Activated gamma-delta T cell (primary cell): Measurements from ENCODE around the gene FDX2.

ENCODE experiments used
- DNase-seq: peaks from one replicate; lab custom pipeline; 2025; lab: John Stamatoyannopoulos, UW

FDX2 gene

DNA sequence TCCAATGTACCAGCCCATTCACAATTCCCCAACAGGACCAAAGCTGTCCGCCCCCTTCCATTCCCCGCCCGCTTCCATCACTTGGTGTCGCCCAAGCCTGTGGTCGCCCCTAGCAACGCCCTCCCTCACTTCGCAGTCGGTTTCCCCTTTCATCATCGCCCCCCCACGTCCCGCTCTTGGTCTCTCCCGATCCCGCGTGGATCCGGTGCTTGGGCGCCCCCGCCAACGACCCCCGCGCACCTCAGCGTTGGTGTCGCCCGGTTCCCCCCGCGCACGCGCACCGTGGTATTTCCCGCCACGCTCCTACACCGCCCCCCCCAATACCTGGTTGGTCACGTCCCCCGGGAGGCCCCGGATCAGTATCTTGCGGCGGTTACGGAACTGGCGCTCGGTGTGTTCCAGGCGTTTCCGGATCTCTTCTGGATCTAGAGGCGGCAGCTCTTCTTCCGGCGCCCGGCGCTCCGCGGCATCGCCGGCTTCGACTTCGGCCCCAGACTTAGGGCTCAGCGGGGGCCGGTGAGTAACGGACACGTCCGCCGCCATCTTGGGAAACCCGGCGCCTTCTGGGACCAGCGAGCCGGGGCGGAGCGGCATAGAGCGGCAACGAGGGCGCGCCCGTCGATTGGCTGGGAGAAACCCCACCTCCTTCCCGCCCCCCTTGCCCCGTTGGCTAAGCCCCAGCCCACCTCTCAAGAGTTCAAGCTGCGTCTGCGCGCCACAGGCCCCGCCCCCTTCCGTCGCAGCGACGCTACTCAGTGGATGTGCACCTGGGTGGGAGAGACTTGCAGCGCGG lies 17.3 kb upstream of the FDX2 start, which contains the start of gene RAVER1:
TSS of gene RAVER1 (minus strand) at position 565 of the 793 bp plus-strand sequence. CDS start at position 543, 22 bp downstream.
- DNase-seq = peak; percentile 94

DNA sequence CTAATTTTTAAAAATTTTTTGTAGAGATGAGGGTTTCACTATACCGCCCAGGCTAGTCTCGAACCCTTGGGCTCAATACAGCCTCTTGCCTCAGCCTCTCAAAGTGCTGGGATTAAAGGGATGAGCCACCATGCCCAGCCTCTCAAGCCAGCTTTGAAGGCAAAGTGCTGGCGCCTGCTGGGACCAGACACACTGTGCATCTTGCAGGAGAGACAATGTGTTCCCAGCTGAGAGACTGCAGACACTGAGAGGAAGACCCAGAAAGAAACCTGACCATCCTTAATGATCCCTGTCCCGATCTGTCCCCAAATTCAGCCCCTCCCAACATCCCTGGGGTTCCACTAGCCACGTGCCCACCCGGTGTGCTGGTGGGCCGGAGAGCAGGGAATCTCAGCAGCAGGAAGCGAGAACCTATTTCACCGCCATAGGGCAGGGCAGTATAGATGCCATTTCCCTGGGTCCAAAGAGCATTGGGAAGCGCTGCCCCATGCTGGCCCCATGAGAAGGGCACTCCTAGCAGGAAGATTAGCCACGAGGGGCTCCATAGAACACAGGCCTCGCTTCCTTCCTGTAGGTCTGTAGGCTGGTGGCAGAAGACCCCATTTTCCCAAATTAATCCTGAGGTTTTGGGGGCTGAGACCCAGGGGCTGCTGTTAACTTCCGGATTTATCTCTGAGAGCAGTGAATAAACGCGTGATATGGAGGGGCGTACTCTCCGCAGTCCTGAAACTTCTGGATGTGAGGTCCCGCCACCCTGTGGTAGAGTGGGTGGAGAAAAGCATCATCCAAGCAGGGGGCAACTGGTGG lies 16.5 kb upstream of the FDX2 start:
- DNase-seq = no peak

DNA sequence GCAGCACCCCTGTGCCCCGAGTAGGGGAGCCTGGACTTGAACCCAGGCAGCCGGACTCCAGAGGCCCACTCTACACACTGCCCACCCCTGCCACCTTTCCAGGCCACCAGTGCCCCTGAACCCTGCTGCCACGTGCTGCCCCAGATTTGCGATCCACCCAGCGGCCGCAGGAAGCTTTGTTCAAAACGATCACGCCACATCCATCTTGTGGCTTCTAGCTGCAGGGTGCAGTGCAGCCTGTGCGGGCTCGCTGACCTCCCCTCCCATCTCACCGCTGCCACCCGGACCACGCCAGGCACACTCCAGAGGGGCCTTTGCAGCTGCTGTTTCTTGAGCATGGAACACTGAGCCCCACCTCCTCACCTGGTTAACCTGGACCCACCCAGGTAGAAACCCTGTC lies 13.7 kb upstream of the FDX2 start:
- no peak for DNase-seq

DNA sequence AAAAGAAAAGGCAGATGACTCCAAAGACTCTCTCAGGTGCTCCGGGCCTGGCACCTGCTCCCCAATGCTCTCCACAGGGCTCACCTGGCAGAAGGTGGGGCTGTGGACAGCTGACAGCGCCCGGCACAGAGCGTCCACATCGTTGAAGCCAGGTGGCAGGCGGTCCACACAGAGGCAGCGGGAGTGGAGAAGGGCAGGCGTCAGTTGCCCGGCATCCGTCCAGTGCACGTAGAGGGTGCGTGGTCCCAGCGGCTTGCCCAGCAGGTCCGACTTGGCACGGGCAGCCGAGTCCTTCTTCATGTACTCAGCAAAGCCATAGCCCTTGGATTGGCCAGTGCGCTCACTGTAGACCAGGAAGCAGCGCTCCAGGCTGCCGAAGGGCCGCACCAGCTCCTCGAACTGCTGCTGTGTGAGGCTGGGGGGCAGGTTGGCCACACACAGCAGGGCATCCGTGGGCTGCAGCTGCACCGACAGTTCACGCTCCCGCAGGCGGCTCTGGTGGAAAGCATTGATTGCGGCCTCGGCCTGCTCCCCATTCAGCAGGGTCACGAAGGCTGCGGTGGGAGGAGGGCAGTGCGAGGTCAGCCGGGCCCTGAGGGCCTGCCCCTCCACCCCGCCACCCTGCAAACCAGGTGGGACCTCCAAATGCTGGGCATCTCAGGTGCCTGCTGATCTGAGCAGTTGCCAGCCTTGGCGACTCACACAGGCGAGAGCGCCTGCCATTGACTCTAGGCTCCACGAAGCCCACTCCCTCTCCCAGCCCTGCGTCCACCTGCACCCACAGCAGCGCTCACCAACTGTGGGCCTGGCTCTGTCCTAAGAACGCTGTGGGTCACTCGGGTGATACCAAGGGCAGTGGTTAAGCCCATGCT lies 13.0 kb upstream of the FDX2 start:
- DNase-seq = no peak

DNA sequence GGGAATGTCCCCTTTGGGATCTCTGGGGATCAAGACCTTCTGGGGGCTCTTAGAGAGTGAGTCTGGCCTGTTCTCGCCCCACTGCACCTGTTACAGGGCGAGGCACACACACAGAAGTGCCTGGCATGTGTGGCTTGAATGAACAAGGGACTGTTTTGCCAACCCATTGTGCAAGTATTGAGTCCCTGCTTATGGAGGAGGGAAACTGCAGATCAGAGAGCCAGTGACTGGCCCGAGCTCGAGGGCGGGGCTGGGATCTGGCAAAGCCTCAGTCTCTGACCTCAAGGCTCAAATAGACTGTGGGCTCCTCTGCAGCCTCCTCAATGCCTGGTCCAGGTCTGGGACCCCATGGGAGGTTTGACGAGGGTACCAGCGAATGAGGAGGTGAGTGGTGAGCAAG lies 12.0 kb upstream of the FDX2 start:
- no peak for DNase-seq

DNA sequence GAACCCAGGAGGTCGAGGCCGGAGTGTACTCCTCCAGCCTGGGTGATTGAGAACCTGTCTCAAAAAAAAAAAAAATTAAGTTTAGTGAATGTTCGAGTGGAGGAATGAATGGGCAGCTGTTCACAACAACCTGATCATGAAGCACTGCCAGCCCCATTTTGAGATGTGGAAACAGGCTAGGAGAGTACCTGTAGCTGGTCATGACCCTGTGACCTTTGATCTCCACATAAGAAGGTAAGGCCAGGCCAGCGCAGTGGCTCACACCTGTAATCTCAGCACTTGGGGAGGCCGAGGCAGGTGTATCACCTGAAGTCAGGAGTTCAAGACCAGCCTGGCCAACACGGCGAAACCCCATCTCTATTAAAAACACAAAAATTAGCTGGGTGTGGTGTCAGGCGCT lies 9.9 kb upstream of the FDX2 start:
- DNase-seq = no peak

DNA sequence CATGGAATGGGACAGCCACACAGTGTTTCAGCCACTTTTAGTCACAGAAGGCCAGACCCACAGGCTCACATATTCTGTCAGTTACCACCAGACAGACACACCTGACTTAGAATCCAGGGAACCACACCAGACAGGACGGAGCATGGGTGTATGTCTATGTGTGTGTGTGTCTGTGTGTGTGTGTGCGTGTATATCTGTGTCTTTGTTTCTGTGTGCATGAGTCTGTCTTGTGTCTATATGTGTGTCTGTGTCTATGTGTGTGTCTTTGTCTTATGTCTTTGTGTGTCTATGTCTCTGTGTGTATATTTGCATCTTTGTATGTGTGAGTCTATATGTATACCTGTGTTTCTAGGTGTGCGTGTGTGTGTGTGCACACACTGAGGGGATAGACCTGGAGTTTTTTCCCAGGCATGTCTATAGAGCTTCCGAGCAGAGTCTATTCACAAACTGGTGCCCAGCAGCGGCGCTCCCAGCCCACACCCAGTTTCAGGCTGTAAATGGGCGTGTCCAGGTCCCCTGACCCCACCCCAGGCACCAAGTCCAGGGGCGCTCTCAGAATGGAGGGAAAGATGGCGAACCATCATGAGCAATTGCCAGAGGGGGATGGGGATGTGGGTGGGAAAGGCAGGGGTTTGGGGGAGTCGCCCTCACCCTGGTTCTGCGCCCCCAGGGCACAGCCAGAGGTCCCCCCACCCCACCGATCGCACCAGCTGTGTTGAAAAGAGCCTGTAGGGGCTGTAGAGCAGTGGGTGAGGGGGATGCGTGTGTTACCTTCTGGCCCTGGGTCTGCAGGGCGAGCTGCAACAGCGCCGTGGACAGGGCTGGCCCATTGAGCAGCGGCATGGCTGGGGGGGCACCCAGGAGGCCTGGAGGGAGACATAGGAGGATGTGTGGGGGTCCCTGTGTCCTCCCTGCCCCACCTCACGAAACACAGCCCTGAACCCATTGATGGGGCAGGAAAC lies 6.3 kb upstream of the FDX2 start:
- DNase-seq = no peak

DNA sequence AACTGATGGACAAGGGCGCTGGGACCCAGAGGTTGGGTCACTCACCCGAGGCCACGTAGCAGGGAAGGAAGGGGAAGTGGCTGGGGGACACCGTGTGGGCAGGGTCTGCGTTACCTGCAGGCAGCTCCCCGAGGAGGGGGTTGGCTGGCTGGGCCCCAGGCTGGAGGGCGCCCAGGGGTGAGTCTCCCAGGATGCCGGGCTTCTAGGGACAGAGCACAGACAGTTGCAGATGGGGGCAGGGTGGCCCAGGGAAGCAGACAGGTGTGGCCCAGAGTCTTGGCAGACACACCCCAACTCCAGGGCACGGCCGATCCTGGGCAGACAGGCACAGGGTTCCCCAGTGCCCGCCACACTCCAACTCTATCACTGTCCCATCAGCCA lies 5.6 kb upstream of the FDX2 start:
- no peak for DNase-seq

DNA sequence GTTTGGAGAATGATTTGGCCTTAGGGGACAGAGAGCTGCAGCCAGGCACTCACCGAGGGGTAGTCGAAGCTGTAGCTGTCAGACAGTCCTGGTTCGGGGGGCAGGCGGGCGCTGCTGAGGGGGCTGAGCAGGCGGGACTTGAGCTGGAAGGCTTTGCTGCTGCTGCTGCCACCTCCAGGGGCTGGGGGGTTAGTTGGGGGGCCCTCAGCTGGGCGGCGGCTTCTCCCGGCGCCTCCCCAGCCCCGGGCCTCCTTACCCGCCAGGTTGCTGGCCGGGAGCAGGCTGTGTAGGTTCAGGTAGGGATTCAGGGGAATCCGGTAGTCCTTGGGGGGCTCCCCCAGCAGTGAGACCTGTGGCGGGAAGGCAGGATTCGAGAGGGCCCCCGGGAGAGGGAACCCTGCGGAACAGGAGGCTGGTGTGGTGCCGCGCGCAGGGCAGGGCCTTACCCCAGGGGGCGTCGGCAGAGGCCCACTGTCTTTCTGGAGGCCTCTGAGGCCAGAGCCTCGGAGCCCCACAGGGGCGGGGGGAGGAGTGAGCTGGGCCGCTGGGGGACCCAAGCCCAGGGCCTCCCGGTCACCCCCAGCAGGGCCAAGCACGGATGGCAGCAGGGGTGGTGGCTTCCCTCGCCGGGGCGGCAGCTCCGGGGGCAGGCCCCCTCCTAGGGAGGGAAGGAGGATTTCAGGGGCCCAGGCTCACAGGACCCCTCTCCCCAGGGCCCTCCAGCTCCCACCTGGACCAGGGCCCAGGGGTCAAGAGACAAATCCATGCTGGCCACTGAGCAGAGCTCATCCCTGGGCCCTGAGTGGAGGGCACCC lies 5.0 kb upstream of the FDX2 start:
- DNase-seq = no peak

DNA sequence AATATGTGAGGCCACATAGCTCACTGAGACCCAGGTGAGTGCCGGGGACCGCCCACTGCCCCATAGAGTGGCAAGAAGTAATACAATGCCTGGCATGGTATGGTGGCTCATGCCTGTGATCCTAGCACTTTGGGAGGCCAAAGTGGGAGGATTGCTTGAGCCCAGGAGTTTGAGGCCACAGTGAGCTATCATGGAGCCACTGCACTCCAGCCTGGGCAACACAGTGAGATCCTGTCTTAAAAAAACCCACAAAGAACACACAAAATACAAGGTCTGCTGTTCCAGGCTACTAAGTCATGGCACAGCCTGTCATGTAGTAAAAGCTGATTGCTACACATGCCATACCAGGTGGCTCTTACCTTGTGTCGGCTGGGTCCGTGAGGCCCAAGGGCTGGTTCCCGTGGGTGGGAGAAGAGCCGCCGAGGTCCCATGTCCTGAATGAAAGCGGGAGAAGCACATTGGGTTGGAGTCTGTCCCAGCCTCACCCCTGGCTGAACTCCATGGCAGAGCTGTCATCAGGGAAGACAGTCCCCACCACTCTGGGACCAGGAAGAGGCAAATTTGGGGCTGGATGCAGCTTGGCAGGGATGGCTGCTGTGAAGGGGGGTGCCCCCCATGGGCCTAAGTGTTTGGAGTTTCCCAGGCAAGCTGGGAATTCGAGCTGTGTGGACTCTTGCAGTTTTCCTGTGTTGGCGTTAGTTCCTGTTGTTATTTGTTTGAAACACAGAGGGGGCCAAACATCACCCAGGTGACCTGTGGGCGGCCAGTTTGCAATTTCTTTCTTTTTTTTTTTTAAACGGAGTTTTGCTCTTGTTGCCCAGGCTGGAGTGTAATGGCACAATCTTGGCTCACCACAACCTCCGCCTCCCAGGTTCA lies 3.2 kb upstream of the FDX2 start:
- no peak for DNase-seq

DNA sequence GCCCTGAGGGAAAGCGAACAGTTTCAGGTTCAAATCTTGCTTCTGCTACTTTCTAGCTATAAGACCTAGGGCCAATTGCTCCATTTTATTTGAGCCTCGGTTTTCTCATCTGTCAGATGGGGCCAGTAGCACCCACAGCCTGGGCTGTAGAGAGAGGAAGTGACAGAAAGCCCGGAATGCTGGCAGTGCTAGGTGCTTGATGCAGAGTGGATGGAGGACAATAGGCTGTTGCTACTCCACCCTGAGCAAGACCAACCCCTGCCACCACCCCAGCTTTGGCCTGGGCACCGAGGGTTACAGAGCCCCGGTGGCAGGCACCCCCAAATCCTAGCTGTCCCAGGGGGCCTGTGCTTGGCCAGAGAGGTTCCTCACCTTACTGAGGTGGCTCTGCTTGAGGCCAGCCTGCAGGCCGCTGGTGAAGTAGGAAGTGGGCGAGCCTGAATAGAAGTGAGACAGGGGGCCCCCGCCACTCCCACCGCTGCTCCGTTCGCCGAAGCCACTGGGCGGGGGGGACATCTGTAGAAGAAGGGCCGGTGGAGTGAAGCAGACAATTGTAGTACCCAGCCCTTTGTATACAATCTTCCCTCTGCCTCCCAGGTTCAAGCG lies 2.1 kb upstream of the FDX2 start:
- DNase-seq = no peak

DNA sequence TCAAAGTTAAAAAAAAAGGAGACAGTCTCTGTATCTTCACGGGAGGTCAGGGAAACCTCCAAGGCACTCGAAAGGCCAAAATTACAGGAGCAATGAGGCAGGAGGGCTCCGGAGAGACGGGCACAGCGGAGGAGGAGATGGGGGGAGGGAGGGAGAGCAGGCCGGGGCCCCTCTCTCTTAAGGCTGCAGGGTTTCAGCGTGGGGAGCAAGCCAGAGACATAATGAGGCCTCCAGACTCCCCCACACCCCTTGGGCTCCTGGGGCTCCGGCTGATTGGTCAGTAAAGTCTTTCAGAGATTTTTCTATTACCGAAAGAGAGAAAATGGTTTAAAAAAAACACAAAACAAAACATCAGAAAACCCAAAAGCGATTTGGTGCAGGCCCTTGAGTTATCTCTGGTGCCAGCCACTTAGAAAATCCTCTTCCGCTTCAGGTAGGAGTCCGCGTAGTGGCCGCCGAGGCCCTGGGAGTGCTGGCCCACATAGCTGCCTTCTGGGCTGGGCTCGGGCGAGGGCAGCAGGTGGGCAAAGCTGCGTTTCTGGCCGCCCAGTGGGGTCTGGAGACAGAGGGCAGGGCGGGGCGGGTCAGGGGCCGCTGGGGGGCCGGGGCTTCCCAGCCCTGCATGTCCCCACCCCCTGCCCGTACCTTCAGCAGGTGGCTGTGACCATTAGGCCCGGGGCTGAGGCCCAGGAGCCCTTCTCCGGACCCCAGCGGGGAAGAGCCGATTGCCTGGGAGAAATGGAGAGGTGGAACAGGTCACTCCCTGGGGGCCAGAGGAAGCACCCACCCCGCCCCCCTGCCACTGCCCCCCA lies 1.4 kb upstream of the FDX2 start:
- no peak for DNase-seq

DNA sequence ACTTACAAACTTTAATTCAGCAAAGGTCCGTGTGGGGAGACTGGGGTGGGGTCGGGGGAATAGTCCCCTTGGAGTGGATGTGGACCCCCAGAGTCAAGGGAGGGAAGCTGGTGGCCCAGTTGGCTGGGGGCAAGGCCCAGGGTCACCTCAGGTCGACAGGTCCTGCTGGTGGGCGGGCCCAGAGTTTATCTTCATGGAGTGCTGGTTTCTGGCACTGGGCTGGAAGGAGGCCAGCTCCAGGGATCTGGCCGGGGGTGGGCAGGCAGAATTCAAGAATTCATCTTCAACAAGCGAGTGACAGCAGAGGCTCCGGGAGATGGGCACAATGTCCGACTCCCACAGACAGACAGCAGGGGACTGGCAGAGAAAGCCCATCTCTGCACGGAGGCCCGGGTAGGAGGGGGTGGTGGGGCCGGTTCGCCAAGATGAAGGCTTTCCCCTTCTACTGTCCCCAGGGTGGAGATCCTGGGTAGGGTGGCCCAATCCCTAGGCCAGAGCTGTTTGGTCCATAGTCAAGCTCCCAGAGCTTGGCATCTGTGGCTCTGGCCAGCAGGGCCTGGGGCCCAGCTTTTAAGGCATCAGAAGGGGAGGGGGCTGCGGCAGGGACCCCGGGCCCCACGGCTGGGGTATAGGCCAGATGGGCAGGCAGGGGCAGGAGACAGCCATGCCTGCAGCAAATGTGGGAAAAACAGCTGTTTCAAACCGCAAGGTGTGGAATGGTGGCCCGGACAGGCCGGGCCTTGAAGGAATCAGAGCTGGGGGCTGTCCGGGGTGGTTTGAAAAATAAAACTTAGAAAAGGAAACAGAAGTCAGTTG lies 622 bp upstream of the FDX2 start:
- no peak for DNase-seq

DNA sequence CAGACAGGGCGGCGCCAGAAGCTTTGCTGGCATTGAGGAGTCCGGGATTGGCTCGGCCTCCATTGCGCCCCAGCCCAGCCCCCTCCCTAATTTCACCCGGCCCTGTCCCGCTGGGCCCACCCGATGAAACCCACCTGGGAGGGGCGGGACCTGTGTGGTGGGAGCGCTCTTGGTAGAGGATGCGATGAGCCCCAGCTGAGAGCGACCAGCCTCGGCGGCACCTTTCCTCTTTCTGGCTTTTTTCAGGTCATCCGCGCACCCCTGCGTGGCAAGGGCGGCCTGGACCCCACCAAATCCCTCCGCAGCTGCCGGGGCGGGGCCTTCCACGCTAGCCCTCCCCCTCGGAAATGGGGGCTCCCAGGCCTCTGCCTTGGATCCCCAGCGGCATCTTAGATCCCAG lies 6.4 kb downstream of the FDX2 start, which contains the start of gene ZGLP1:
TSS of gene ZGLP1 (minus strand) at position 393 of the 400 bp plus-strand sequence.
- DNase-seq = no peak

DNA sequence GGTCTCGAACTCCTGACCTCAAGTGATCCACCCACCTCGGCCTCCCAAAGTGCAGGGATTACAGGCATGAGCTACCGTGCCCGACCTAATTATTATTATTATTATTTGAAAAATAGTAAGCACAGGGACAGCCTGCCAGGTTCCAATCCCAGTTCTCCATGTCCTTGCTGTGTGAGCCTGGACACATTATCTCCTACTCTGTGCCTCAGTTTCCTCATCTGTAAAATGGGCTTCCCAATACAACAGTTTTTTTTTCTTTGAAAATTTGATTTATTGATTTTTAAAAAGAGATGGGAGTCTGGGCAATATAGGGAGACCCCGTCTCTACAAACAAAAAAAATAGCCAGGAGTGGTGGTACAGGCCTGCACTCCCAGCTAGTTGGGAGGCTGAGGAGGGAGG lies 9.5 kb downstream of the FDX2 start:
- no peak for DNase-seq

DNA sequence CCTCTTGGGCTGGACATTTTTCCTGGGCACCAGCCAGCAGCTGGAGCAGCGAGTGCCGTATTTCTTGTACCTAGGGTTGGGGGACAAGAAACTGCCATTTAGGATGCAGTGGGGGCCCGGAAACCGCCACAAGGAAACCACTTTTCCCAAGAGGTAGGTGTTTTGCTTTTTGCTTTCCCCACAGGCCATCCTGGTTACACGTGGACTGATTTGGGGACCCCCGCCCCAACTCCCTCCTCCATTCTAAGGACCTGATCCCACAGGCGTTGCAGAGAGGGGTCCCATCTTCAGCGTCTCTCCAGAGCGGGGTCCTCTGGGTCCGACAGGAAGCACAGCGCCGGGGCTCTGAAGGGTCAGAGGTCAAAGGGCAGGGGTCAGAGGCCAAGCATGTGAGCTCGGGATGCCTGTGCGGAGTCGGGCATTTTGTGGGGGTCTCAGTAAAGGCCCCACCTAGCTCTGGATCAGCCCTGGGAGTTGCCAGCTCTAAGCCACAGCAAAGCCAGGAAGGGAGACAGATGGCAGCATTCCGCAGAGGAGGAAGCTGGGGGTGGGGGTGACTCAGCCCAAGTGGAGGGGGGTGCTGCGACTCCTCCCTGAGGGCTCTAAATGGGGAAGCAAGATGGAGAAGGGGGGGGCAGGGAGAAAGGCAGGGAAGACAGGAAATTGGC lies 10.5 kb downstream of the FDX2 start:
- DNase-seq = no peak
